ENCODE data around the gene DDOST.

DNA sequence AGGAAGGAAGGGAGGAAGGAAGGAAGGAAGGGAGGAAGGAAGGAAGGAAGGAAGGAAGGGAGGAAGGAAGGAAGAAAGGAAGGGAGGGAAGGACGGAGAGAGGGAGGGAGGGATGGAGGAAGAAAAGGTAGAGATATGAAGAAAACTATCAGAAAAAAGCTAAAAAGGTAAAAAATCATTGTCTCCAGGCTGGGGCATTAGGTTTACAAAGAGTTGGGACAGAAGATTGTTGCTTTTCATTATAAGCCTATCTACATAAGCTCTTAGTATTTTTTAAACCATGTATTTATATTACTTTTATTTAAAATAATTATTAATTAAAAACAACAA, 35.1 kb downstream of the DDOST start:
- TF ChIP-seq GATA3 (IDR thresholded peaks at IDR 0.05; ENCODE audit: low read depth, low read length) = no peak
- TF ChIP-seq GATA2 (IDR thresholded peaks at IDR 0.05; ENCODE audit: low read depth, low read length) = no peak

Data from SH-SY5Y (cell line).